Fibroblast of pulmonary artery (primary cell): Measurements from ENCODE around the gene TMEM150B.

Source experiments
- DNase-seq: peaks from one replicate; pipeline ENCODE4 v3.0.0-alpha.2; 2010; ENCODE audit warnings: low read depth
- H3K4me3 ChIP-seq: replicated peaks from 2 replicates; pipeline ENCODE4 v1.5.1; 2011; ENCODE audit warnings: low read depth, mild to moderate bottlenecking, control low read depth, low read length, moderate library complexity
- TF ChIP-seq, protein P1 (sequence below): IDR thresholded peaks from 2 replicates; pipeline ENCODE4 v1.5.1; 2011; ENCODE audit warnings: mild to moderate bottlenecking, control low read depth, low read length, inconsistent platforms; ENCODE audit errors: missing control alignments

Gene TMEM150B

DNA sequence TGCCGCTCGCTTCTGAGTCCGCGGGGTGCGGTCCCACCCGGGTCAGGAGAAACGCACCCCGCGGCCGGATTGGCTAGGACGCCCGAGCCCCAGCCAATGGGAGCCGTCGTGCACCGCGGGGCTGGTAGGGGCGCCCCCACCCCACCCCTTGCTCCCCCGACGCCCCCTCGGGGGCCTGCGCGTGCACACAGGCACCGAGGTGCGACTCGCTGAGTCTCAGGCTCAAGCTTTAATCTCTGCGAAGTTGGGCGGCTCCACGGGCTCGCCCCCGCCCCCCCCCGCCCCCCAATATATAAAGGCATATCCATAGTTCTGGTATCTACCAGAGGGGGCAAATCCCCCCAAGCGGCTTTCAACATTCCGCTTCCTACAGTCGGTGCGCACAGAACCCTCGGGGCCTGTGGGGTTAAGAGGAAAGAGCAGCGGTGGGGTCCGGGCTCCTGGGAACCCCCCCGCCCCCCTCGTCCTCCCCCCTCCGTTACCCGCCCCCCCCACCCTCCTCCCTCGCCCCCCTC, 29.6 kb upstream of the TMEM150B start, which contains the start of gene COX6B2:
Gene COX6B2, minus strand, starts transcription at position 22 of the 515 bp plus-strand sequence. CDS start 198 bp downstream, outside the sequence.
- H3K4me3 ChIP-seq: peak within 1 kb of the TSS; percentile 51
- TF ChIP-seq, protein P1, sequence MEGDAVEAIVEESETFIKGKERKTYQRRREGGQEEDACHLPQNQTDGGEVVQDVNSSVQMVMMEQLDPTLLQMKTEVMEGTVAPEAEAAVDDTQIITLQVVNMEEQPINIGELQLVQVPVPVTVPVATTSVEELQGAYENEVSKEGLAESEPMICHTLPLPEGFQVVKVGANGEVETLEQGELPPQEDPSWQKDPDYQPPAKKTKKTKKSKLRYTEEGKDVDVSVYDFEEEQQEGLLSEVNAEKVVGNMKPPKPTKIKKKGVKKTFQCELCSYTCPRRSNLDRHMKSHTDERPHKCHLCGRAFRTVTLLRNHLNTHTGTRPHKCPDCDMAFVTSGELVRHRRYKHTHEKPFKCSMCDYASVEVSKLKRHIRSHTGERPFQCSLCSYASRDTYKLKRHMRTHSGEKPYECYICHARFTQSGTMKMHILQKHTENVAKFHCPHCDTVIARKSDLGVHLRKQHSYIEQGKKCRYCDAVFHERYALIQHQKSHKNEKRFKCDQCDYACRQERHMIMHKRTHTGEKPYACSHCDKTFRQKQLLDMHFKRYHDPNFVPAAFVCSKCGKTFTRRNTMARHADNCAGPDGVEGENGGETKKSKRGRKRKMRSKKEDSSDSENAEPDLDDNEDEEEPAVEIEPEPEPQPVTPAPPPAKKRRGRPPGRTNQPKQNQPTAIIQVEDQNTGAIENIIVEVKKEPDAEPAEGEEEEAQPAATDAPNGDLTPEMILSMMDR: no peak
- DNase-seq: no peak

DNA sequence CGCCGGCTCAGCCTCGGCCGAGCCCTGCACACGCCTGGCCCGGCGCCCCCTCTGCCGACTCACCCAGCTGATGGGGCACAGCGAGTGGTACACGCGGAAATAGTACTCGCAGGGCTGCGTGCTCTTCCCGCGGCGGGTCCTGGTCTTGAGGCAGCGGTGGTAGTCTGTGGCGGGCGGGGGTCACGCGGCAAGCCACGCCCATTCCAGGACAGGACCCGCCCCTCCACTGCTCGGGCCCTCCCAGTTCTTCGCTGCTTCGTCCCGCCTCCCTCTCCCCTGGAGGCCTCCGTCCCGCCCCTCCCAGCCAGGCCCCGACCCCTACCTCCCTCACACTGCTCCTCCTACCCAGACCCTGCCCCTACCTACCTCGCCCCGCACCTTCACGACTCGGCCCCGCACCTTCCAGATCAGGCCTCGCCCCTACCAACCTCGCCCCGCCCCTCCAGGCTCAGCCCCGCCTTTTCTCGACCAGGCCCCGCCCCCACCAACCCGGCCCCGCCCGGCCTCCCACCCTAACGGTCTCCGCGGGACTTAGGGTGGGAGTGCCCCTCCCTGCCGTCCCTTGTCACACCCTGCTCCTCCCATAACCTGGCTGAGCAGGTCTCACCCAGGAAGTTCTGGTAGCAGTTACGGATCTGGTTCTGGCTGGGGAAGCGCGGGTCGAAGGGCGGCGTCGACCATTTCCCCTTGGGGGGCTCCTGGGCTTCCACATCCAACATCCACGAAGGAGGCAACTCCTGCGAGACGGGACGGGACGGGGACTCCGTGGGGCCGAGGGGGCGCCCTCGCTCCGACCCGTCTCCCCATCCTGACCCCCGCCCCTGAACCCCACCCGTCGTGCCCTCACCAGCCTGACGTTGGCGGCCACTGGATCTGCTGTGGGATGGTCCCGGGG, 28.9 kb upstream of the TMEM150B start:
- peak overlapping the region; percentile 51 for H3K4me3 ChIP-seq
- DNase-seq: peak; percentile 41
- TF ChIP-seq, protein P1: no peak

DNA sequence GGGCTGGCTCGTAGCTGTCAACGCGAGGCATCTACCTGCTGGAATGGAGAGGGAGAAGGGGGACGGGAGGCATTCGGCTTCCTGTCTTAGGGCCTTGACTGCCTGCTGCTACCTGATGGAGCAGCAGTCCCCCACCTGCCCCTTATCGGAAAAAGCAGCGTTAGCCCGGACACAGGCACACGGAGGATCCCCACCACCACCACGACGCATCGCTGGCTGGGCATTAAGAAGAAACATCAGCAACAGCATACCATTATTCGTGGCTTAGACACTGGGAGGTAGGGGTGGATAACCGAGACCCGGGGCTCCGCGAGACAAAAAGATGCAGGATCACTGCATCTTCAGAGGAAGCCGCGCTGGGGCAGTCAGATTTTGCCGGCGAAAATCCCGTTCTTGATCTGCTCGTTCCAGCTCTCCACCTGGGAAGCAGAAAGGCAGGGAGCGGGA, 28.2 kb upstream of the TMEM150B start:
- peak overlapping the region; percentile 51 for H3K4me3 ChIP-seq
- TF ChIP-seq, protein P1: no peak
- DNase-seq: no peak

DNA sequence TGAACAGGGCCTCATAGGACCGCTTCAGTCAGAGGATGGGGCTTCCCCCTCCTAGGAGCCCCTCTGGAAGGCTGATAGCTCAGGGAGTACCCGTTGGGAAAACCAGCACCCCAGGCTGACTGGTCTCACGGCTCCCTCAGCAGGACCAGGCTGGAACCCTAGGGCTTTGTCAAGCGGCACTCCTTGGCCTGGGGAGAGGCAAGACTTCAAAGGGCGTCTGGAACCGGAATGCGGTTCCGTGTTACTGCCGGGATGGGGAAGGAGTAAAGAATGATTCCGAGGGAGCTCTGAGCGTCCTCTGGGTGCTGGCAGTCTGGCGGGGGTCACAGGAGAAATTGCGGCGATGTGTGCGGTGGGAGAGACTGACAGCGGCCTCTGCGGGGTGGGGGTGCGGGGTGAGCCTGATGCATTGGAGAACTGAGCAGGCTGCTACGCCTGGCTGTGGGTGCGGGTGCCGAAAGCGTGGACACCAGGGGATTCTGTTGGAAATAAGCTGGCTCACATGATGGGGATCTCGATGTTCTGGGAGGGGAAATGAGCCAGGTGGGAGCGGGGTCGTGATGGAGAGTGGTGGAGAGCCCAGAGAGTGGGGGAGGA, 27.5 kb upstream of the TMEM150B start:
- no peak for DNase-seq
- H3K4me3 ChIP-seq: no peak overlapping the region
- TF ChIP-seq, protein P1: no peak

DNA sequence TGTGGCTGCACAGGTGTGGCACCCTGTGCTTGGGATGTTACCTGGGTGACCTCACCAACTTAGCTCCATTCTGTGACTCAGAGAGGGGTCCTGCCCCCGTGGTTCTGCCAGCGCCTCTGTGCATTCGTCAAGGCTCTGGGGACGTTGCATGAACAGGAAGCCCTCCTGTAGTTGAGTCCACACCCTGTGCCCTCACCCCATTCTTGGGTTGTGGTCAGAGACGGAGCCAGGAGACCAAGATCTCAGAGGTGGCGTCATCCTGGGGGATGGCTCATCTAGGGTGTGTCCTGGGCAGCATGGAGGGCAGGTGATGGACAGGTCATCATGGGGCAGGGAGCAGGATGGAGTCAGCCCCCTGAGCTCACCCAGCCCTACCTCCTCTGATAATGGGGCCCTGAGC, 26.9 kb upstream of the TMEM150B start:
- TF ChIP-seq, protein P1: no peak
- no peak overlapping the region for H3K4me3 ChIP-seq
- DNase-seq: no peak

DNA sequence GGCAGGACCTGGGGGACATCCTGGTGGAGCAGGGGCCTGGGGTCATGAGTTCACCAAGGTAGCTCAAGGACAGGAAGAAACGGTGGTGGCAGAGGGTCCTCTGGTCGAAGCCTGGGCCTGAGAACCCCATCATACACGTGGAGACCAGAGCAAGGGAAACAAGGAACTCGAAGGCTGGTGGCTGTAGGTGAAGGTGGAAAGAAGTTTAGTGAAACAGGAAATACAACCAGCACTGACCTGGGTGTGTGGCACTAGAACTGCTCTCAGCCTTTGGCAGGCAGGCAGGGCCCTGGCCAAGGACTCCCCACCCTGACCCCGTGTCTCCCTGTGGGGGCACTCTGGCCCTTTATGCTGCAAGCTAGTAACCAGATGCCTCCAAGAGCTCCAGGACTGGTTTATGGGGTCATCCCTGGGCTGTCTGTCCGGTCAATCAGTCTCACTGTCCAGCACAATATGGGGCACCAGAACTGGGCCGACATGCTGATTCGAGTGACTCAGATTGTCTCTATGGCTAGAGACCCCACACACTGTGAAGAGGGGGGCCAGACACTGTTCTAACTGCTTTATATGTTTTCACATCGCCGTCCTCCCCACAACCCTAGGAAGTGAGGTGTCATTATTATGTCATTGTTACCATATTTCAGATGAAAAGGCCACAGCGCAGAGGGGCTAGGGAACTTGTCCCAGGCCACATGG, 25.6 kb upstream of the TMEM150B start:
- no peak overlapping the region for H3K4me3 ChIP-seq
- DNase-seq: no peak
- TF ChIP-seq, protein P1: no peak
